Esophagus squamous epithelium (tissue), 5 donors: ENCODE measurements around the gene GRAMD2A. TPM values are rescaled to one million over a fixed set of nuclear protein-coding genes. Genes with fewer than 3 reads are reported as not detected.

Experiments
- DNase-seq: peaks from one replicate; lab custom pipeline; 2025; lab: John Stamatoyannopoulos, UW
- H3K27ac ChIP-seq, 4 donors: fragments of 200-600 bp; sonication (generic); one replicate each; pipeline ENCODE4 v1.5.1; 2016 to 2019; ENCODE audit warnings: mild to moderate bottlenecking in 1 of 4
- H3K27me3 ChIP-seq, 4 donors: fragments of 200-600 bp; sonication (generic); 1 replicate in 3 of 4; 2 replicates in 1 of 4; pipeline versions ENCODE4 v1.5.1 to v1.6.0; 2017 to 2021; ENCODE audit warnings: antibody characterized with exemption in 1 of 4
- H3K36me3 ChIP-seq, 3 donors: fragments of 200-600 bp; sonication (generic); one replicate each; pipeline ENCODE4 v1.5.1; 2016 to 2019
- H3K4me1 ChIP-seq, 3 donors: fragments of 200-600 bp; sonication (generic); one replicate each; pipeline ENCODE4 v1.5.1; 2017 to 2019
- H3K4me3 ChIP-seq, 4 donors: fragments of 200-600 bp; sonication (generic); 1 replicate in 3 of 4; 2 replicates in 1 of 4; pipeline ENCODE4 v1.5.1; 2016 to 2019; ENCODE audit warnings: mild to moderate bottlenecking in 2 of 4, moderate library complexity in 1 of 4
- H3K9me3 ChIP-seq, 3 donors: fragments of 200-600 bp; sonication (generic); one replicate each; pipeline ENCODE4 v1.5.1; 2016 to 2019
- CTCF ChIP-seq, 6 experiments: fragments of 450-650 bp in 4 of 6; fragments of 200-600 bp in 2 of 6; sonication (generic) in 2 of 6; IDR thresholded peaks; one replicate each; pipeline ENCODE4 v1.5.1; 2016 to 2019; ENCODE audit warnings: antibody characterized with exemption in 6 of 6, mild to moderate bottlenecking in 4 of 6, moderate library complexity in 4 of 6
- POLR2A ChIP-seq, 4 donors: fragments of 450-650 bp; IDR thresholded peaks; one replicate each; pipeline ENCODE4 v1.6.1; 2017; ENCODE audit warnings: antibody characterized with exemption in 4 of 4, mild to moderate bottlenecking in 4 of 4, moderate library complexity in 3 of 4
- WGBS, 2 donors: methylation state at CpG; one replicate each; pipeline ENCODE4 v1.1.5; 2018; 5-methylcytosine and 5-hydroxymethylcytosine counted together
- intact Hi-C: fragments of 100-400 bp; cut with DNase I; formaldehyde crosslinking; loops from one replicate; pipeline ENCODE4 v1.15.0; 2022
- total RNA-seq, 4 donors: library from RNA; depleted of rRNA; stranded (reverse); fragments of >200 nt; gene quantifications; one replicate each; pipeline ENCODE4 v1.1.0, GENCODE V29; 2016
- donor health status: DM: yes; HTN: yes; CAD: no.

Gene GRAMD2A
- total RNA-seq, 4 donors from 2014 or later, result 1.2 to 8.0 (median 3.7) TPM

- no peak overlapping the region for H3K4me3 ChIP-seq
- H3K27me3 ChIP-seq, result no peaks in the 10 kb centered on the region
- DNase-seq, result no peak
- intact Hi-C loops, result no loop called here
- H3K9me3 ChIP-seq, result no peaks in the 10 kb centered on the region
- H3K27ac ChIP-seq, result peak overlapping the region in 1 of 4 donors; percentile 13
- WGBS, 2 donors, result 68 to 77% methylated on average over 7 to 9 of the region's 10 CpGs
- H3K4me1 ChIP-seq, result peaks cover 19 to 56% (median 21%) of the 10 kb centered on the region in 3 donors
- no peak for TF ChIP-seq CTCF (IDR thresholded peaks at IDR 0.05)
- no peak for TF ChIP-seq POLR2A (IDR thresholded peaks at IDR 0.05)
- H3K36me3 ChIP-seq, result peaks cover 78 to 100% (median 81%) of the 10 kb centered on the region in 3 donors
These were observed 8.5 kb upstream of the GRAMD2A start for GRCh38 chr15:72205896-72206676.

GRCh38 chr15:72205273-72205672, 7.7 kb upstream of the GRAMD2A start:
- Histone ChIP-seq H3K4me3 (no peak overlapping the region), H3K27ac (peak overlapping the region in 2 of 4 donors; percentile 4 to 13), H3K9me3 (no peaks in the 10 kb centered on the region), H3K27me3 (no peaks in the 10 kb centered on the region), H3K4me1 (peaks cover 19 to 61% (median 21%) of the 10 kb centered on the region in 3 donors), H3K36me3 (peaks cover 74 to 100% (median 81%) of the 10 kb centered on the region in 3 donors)
- DNase-seq, result no peak
- intact Hi-C loops, result no loop called here
- 77 to 96% methylated on average over 2 of the region's 2 CpGs for WGBS, 2 donors
- TF ChIP-seq CTCF (IDR thresholded peaks at IDR 0.05), result no peak
- no peak for TF ChIP-seq POLR2A (IDR thresholded peaks at IDR 0.05)

- intact Hi-C loops, result no loop called here
- Histone ChIP-seq H3K4me1 (peaks cover 19 to 77% (median 26%) of the 10 kb centered on the region in 3 donors), H3K9me3 (no peaks in the 10 kb centered on the region), H3K27ac (peak overlapping the region; percentile 67 to 79 (median 76)), H3K27me3 (no peaks in the 10 kb centered on the region), H3K36me3 (peaks cover 70 to 100% (median 81%) of the 10 kb centered on the region in 3 donors), H3K4me3 (no peak overlapping the region)
- DNase-seq, result no peak
- TF ChIP-seq CTCF (IDR thresholded peaks at IDR 0.05), result no peak
- TF ChIP-seq POLR2A (IDR thresholded peaks at IDR 0.05), result peak in 1 of 4 donors; percentile 21
- 26 to 35% methylated on average over 4 to 5 of the region's 5 CpGs for whole genome bisulfite sequencing, 2 donors
These were observed 5.9 kb upstream of the GRAMD2A start for GRCh38 chr15:72203507-72203837.

GRCh38 chr15:72202801-72203506, 5.4 kb upstream of the GRAMD2A start:
- intact Hi-C loops, result no loop called here
- Histone ChIP-seq H3K27ac (peak overlapping the region; percentile 67 to 79 (median 76)), H3K4me1 (peaks cover 19 to 82% (median 27%) of the 10 kb centered on the region in 3 donors), H3K4me3 (no peak overlapping the region), H3K36me3 (peaks cover 66 to 97% (median 77%) of the 10 kb centered on the region in 3 donors), H3K9me3 (no peaks in the 10 kb centered on the region), H3K27me3 (no peaks in the 10 kb centered on the region)
- no peak for TF ChIP-seq CTCF (IDR thresholded peaks at IDR 0.05)
- TF ChIP-seq POLR2A (IDR thresholded peaks at IDR 0.05), result no peak
- 14 to 52% methylated on average over 3 to 6 of the region's 8 CpGs for WGBS, 2 donors
- DNase-seq, result no peak

- intact Hi-C loops, result no loop called here
- no peak overlapping the region for H3K4me3 ChIP-seq
- no peak for DNase-seq
- 58 to 94% methylated on average over 2 to 3 of the region's 13 CpGs for WGBS, 2 donors
- peaks cover 59 to 90% (median 70%) of the 10 kb centered on the region in 3 donors for H3K36me3 ChIP-seq
- peak overlapping the region; percentile 67 to 79 (median 76) for H3K27ac ChIP-seq
- TF ChIP-seq POLR2A (IDR thresholded peaks at IDR 0.05) (no peak), CTCF (IDR thresholded peaks at IDR 0.05) (no peak)
- no peaks in the 10 kb centered on the region for H3K9me3 ChIP-seq
- peaks cover 19 to 88% (median 29%) of the 10 kb centered on the region in 3 donors for H3K4me1 ChIP-seq
- H3K27me3 ChIP-seq, result peaks cover 0 to 2% (median 0%) of the 10 kb centered on the region in 4 donors
These were observed 4.7 kb upstream of the GRAMD2A start for GRCh38 chr15:72202302-72202701.
